Suprapubic skin (tissue), 4 donors: ENCODE results near the gene WASHC4. TPM values are rescaled to one million over a fixed set of nuclear protein-coding genes. Genes with fewer than 3 reads are reported as not detected.
A peak's percentile ranks its signal among the peaks of the same experiment; 100 is the strongest.

Experiments
- DNase-seq, 2 donors: peaks; one replicate each; pipeline ENCODE4 v3.0.0-alpha.2; 2019; ENCODE audit warnings: low spot score in 2 of 2
- H3K27ac ChIP-seq: fragments of 200-600 bp; sonication (generic); one replicate; pipeline ENCODE4 v1.5.1; 2019
- H3K27me3 ChIP-seq: fragments of 200-600 bp; sonication (generic); one replicate; pipeline ENCODE4 v1.5.1; 2019
- H3K36me3 ChIP-seq: fragments of 200-600 bp; sonication (generic); one replicate; pipeline ENCODE4 v1.5.1; 2019
- H3K4me1 ChIP-seq: fragments of 200-600 bp; sonication (generic); one replicate; pipeline ENCODE4 v1.5.1; 2019
- H3K4me3 ChIP-seq: fragments of 200-600 bp; sonication (generic); one replicate; pipeline ENCODE4 v1.5.1; 2019; ENCODE audit warnings: mild to moderate bottlenecking
- H3K9me3 ChIP-seq: fragments of 200-600 bp; sonication (generic); one replicate; pipeline ENCODE4 v1.5.1; 2019
- EP300 ChIP-seq: sonication (generic); formaldehyde crosslinking; IDR thresholded peaks from one replicate; pipeline ENCODE4 v1.6.1; 2017; ENCODE audit warnings: antibody characterized with exemption
- POLR2A ChIP-seq, 2 donors: fragments of 450-650 bp; IDR thresholded peaks; one replicate each; pipeline ENCODE4 v1.6.1; 2017; ENCODE audit warnings: antibody characterized with exemption in 2 of 2, mild to moderate bottlenecking in 2 of 2, moderate library complexity in 2 of 2
- POLR2AphosphoS5 ChIP-seq, 3 donors: sonication (generic); formaldehyde crosslinking; IDR thresholded peaks; one replicate each; pipeline ENCODE4 v1.6.1; 2017; ENCODE audit warnings: antibody characterized with exemption in 3 of 3
- WGBS: methylation state at CpG from one replicate; pipeline ENCODE4 v1.1.5; 2018; 5-methylcytosine and 5-hydroxymethylcytosine counted together
- total RNA-seq, 4 donors: library from RNA; depleted of rRNA; stranded (reverse); fragments of >200 nt; gene quantifications; one replicate each; pipeline ENCODE4 v1.1.0, GENCODE V29; 2016
- TF ChIP-seq, protein P1 (sequence below), 2 donors: fragments of 200-600 bp in 1 of 2; fragments of 450-650 bp in 1 of 2; sonication (generic) in 1 of 2; IDR thresholded peaks; one replicate each; pipeline ENCODE4 v1.5.1; 2016 to 2019; ENCODE audit warnings: antibody characterized with exemption in 2 of 2, mild to moderate bottlenecking in 1 of 2, moderate library complexity in 1 of 2

Gene WASHC4
- total RNA-seq, 4 donors from 2014 or later = 24.9 to 66.5 (median 30.4) TPM

DNA sequence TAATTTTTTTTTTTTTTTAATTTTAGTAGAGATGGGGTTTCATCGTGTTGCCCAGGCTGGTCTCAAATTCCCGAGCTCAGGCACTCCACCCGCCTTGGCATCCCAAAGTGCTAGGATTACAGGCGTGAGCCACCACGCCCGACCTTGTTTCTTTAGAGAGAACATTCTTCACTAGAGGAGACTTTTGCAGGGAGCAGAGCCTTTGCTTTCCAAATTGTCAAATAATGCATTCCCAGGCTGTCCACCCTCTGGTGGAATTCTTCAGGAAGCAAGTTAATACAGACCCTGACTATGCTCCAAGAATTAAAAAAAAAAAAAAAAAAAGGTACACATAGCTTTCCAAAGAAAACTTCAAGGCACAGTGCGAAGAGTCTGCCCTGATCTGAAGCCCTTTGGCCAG lies 30.1 kb upstream of the WASHC4 start:
- H3K9me3 ChIP-seq = no peaks in the 10 kb centered on the region
- TF ChIP-seq, protein P1, sequence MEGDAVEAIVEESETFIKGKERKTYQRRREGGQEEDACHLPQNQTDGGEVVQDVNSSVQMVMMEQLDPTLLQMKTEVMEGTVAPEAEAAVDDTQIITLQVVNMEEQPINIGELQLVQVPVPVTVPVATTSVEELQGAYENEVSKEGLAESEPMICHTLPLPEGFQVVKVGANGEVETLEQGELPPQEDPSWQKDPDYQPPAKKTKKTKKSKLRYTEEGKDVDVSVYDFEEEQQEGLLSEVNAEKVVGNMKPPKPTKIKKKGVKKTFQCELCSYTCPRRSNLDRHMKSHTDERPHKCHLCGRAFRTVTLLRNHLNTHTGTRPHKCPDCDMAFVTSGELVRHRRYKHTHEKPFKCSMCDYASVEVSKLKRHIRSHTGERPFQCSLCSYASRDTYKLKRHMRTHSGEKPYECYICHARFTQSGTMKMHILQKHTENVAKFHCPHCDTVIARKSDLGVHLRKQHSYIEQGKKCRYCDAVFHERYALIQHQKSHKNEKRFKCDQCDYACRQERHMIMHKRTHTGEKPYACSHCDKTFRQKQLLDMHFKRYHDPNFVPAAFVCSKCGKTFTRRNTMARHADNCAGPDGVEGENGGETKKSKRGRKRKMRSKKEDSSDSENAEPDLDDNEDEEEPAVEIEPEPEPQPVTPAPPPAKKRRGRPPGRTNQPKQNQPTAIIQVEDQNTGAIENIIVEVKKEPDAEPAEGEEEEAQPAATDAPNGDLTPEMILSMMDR (IDR thresholded peaks at IDR 0.05) = no peak
- TF ChIP-seq POLR2A (IDR thresholded peaks at IDR 0.05) (no peak), POLR2AphosphoS5 (IDR thresholded peaks at IDR 0.05) (no peak), EP300 (no peak)
- no peak overlapping the region for H3K4me3 ChIP-seq
- H3K27me3 ChIP-seq = no peaks in the 10 kb centered on the region
- H3K27ac ChIP-seq = no peak overlapping the region
- peaks cover 3% of the 10 kb centered on the region for H3K4me1 ChIP-seq
- WGBS = 33% methylated on average over 7 of the region's 7 CpGs
- no peaks in the 10 kb centered on the region for H3K36me3 ChIP-seq
- DNase-seq = no peak

DNA sequence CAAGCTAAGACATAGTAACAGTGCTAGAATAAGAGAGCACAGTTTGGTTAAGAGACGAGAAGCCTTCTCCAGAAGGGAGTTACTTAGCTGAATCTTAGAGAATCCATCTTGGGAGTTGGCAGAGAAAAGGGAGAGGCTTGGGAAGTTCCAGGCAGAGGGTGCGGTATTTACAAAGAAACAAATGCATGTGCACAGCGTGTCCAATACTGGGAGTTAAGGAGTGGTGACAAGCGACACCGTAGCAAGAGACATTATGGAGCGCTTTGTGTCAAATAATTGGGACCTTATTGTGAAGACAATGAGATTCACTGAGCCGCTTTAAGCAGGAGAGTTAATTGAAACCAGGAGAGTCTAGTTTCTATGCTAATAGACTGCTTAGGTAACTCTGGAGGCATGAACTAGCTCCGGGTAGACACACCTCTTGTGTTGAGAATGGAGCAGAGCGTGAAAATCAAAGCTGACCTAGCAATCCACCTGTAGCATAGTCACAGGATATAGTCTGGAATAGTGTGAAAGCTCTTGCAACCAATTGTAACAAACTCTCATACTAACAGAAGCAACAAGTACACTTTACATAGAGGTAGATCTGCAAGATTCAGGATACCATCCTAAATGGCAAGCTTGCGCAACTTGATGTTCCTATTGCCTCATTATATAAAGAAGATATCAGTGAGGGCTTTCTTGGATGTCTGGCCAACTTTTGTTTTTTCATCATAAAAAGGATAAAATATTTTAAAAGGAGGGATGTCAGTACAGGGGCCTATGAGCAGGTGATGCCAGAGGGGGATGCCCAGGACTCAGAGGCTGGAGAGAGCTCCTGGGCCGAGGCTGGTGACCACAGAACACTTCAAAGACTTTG lies 28.6 kb upstream of the WASHC4 start:
- no peaks in the 10 kb centered on the region for H3K27me3 ChIP-seq
- peaks cover 15% of the 10 kb centered on the region for H3K4me1 ChIP-seq
- H3K36me3 ChIP-seq = no peaks in the 10 kb centered on the region
- H3K4me3 ChIP-seq = no peak overlapping the region
- no peak overlapping the region for H3K27ac ChIP-seq
- no peak for DNase-seq
- H3K9me3 ChIP-seq = no peaks in the 10 kb centered on the region
- 71% methylated on average over 11 of the region's 11 CpGs for WGBS
- TF ChIP-seq EP300 = no peak
- TF ChIP-seq POLR2AphosphoS5 (IDR thresholded peaks at IDR 0.05) = no peak
- TF ChIP-seq, protein P1 (IDR thresholded peaks at IDR 0.05) = no peak
- TF ChIP-seq POLR2A (IDR thresholded peaks at IDR 0.05) = no peak

- 59% methylated on average over 5 of the region's 5 CpGs for WGBS
- no peak for TF ChIP-seq POLR2A (IDR thresholded peaks at IDR 0.05)
- no peak for TF ChIP-seq POLR2AphosphoS5 (IDR thresholded peaks at IDR 0.05)
- TF ChIP-seq EP300 = no peak
- TF ChIP-seq, protein P1 (IDR thresholded peaks at IDR 0.05) = no peak
- peak overlapping the region; percentile 59 for H3K4me3 ChIP-seq
Observed at GRCh38 chr12:105083031-105083430, 24.5 kb upstream of the WASHC4 start.

GRCh38 chr12:105083551-105084105 lies 23.9 kb upstream of the WASHC4 start:
- Histone ChIP-seq H3K36me3 (no peaks in the 10 kb centered on the region), H3K4me1 (peaks cover 20% of the 10 kb centered on the region), H3K4me3 (peak overlapping the region; percentile 59), H3K27ac (peak overlapping the region; percentile 47), H3K9me3 (no peaks in the 10 kb centered on the region), H3K27me3 (no peaks in the 10 kb centered on the region)
- 10% methylated on average over 18 of the region's 18 CpGs for WGBS
- TF ChIP-seq POLR2AphosphoS5 (IDR thresholded peaks at IDR 0.05) (no peak), EP300 (no peak), POLR2A (IDR thresholded peaks at IDR 0.05) (no peak)
- TF ChIP-seq, protein P1 (IDR thresholded peaks at IDR 0.05) = no peak
- peak; percentile 81 to 85 for DNase-seq

More at GRCh38 chr12:105083031-105083430, 24.5 kb upstream of the WASHC4 start:
- no peak overlapping the region for H3K27ac ChIP-seq
- no peak for DNase-seq
- H3K36me3 ChIP-seq = no peaks in the 10 kb centered on the region
- H3K27me3 ChIP-seq = no peaks in the 10 kb centered on the region
- H3K9me3 ChIP-seq = no peaks in the 10 kb centered on the region
- peaks cover 20% of the 10 kb centered on the region for H3K4me1 ChIP-seq
